ENCODE data around the gene B3GNT7. TPM values are rescaled to one million over a fixed set of nuclear protein-coding genes. Genes with fewer than 3 reads are reported as not detected.

The B3GNT7 gene
- polyA plus RNA-seq, 1 donor from 2014 or later: 0.67 TPM

DNA sequence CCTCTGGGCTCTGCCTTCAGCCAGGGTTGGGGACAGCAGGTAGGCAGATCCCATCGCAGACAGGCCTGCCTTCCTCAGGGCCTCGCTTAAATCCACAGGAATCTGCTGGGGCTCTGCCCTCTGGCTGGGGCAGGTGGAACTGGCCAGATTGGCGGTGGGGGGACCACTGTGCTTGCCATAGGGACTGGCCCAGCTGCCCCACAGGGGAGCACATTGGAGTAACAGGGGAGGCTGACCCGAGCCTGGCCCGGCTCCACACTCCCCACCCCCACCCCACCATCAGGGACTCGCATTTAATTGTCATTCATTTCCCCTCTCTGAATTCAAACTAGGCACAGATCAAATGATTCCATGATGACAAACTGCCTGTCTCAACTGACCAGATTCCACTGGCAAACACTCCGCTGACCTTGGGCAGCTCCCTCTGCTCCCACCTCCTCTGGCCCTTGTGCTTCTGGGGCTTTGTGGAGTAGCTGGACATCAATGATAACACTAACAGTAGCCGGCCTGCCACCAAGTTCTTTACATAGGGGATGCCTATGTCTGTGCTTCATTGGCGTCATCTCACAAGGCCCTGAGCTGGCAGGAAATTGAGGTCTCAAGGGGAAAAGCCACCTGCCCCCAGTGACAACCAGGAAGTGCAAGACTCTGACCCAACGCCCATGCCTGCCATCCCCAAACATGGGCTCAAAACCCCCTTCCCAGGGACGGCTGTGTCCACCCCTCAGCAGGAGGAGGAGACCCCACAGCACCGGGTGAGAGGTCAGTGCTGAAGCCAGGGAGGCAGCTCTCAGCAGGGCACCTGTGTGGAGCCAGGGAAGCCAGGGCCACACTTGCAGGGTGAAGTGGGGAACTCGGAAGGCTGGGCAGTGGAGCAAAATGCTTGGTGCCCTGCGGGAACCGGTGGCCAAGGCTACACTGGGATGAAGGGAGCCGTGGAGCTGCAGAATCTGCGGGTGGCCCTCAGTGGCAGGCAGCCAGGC is 2.1 kb upstream of the B3GNT7 start:
- Histone ChIP-seq H3K9me2 (ENCODE audit: insufficient read depth, low read length) (no peaks in the 10 kb centered on the region), H2AFZ (ENCODE audit: low read depth, low read length) (no peak overlapping the region), H3F3A (ENCODE audit: insufficient read depth, low read length, poor library complexity, severe bottlenecking) (no peaks in the 10 kb centered on the region), H3K4me3 (ENCODE audit: low read length) (no peak overlapping the region), H3K9me3 (ENCODE audit: low read length) (no peaks in the 10 kb centered on the region), H3K36me3 (ENCODE audit: insufficient read depth, low read length) (no peaks in the 10 kb centered on the region), H3K27me3 (ENCODE audit: insufficient read depth, low read depth, low read length) (peaks cover 30% of the 10 kb centered on the region), H4K20me1 (ENCODE audit: insufficient read depth) (no peaks in the 10 kb centered on the region), H3K4me2 (ENCODE audit: low read length) (no peak overlapping the region), H3K9ac (ENCODE audit: low read length) (no peak overlapping the region), H3K79me2 (replicated peaks; ENCODE audit: insufficient read depth, low read length) (no peaks in the 10 kb centered on the region), H3K27ac (ENCODE audit: low read length) (no peak overlapping the region)
- TF ChIP-seq, protein P1, sequence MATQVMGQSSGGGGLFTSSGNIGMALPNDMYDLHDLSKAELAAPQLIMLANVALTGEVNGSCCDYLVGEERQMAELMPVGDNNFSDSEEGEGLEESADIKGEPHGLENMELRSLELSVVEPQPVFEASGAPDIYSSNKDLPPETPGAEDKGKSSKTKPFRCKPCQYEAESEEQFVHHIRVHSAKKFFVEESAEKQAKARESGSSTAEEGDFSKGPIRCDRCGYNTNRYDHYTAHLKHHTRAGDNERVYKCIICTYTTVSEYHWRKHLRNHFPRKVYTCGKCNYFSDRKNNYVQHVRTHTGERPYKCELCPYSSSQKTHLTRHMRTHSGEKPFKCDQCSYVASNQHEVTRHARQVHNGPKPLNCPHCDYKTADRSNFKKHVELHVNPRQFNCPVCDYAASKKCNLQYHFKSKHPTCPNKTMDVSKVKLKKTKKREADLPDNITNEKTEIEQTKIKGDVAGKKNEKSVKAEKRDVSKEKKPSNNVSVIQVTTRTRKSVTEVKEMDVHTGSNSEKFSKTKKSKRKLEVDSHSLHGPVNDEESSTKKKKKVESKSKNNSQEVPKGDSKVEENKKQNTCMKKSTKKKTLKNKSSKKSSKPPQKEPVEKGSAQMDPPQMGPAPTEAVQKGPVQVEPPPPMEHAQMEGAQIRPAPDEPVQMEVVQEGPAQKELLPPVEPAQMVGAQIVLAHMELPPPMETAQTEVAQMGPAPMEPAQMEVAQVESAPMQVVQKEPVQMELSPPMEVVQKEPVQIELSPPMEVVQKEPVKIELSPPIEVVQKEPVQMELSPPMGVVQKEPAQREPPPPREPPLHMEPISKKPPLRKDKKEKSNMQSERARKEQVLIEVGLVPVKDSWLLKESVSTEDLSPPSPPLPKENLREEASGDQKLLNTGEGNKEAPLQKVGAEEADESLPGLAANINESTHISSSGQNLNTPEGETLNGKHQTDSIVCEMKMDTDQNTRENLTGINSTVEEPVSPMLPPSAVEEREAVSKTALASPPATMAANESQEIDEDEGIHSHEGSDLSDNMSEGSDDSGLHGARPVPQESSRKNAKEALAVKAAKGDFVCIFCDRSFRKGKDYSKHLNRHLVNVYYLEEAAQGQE (IDR thresholded peaks at IDR 0.05; ENCODE audit: borderline replicate concordance): no peak
- TF ChIP-seq EZH2 (IDR thresholded peaks at IDR 0.05; ENCODE audit: borderline replicate concordance, insufficient read depth, low read length, poor library complexity, severe bottlenecking): no peak

DNA sequence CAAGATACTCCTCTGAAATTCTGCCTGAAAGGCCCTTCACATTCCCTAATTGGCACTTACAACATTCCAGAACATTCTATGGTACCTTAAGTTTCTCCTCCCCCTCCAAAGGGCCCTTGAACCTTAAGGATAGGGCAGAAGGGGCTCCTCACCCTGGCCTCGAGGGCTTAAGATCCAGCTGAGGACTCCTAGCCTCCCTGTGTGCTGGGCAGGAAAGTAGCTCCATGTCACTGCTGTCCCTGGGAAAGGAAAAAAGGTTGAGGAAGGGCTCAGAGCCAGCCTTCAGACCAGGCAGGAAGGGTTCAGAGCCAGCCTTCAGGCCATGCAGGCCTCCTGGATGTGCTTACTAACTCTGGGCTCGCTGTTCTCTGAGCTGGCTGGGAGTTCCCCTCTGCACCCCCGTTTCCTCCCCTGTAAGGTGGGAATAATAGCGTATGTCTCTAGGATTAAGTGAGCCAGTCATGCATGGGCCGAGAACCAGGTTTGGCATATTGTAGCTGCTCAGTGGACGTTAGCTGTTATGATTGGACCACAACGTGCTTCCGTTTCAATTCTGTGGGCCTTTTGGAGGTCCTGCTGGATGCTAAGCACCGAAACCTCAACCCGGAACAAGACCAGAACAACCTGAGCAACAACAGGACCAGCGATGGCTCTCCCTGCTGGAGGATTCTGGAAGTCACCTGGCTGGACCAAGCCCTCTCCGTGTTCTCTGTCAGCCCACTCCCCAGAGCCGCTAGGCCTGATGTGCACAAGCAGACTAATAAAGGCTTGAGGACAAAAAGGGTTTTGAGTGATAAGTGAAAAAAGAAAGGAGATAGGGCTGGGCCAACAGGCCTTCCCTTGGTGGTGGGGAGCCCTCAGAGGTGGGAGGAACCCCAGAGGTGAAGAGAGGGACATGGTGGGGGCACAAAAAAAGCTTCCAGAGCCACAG is 1.0 kb upstream of the B3GNT7 start:
- no peak overlapping the region for H3K27ac ChIP-seq (ENCODE audit: low read length)
- H3K9ac ChIP-seq (ENCODE audit: low read length): no peak overlapping the region
- peaks cover 30% of the 10 kb centered on the region for H3K27me3 ChIP-seq (ENCODE audit: insufficient read depth, low read depth, low read length)
- no peak overlapping the region for H3K4me3 ChIP-seq (ENCODE audit: low read length)
- no peaks in the 10 kb centered on the region for H3K36me3 ChIP-seq (ENCODE audit: insufficient read depth, low read length)
- no peaks in the 10 kb centered on the region for H4K20me1 ChIP-seq (ENCODE audit: insufficient read depth)
- no peaks in the 10 kb centered on the region for H3K9me2 ChIP-seq (ENCODE audit: insufficient read depth, low read length)
- no peaks in the 10 kb centered on the region for H3K9me3 ChIP-seq (ENCODE audit: low read length)
- no peak overlapping the region for H2AFZ ChIP-seq (ENCODE audit: low read depth, low read length)
- H3F3A ChIP-seq (ENCODE audit: insufficient read depth, low read length, poor library complexity, severe bottlenecking): no peaks in the 10 kb centered on the region
- no peak overlapping the region for H3K4me2 ChIP-seq (ENCODE audit: low read length)
- no peaks in the 10 kb centered on the region for H3K79me2 ChIP-seq (replicated peaks; ENCODE audit: insufficient read depth, low read length)
- TF ChIP-seq MXI1 (conservative IDR thresholded peaks at IDR 0.05; ENCODE audit: poor library complexity, severe bottlenecking) (no peak), EZH2 (IDR thresholded peaks at IDR 0.05; ENCODE audit: borderline replicate concordance, insufficient read depth, low read length, poor library complexity, severe bottlenecking) (no peak), EP300 (conservative IDR thresholded peaks at IDR 0.05; ENCODE audit: poor library complexity, severe bottlenecking) (no peak), TAF1 (IDR thresholded peaks at IDR 0.05; ENCODE audit: low read depth) (no peak), SMC3 (conservative IDR thresholded peaks at IDR 0.05; ENCODE audit: poor library complexity) (no peak), POLR2AphosphoS5 (IDR thresholded peaks at IDR 0.05) (no peak), RAD21 (conservative IDR thresholded peaks at IDR 0.05) (no peak)
- TF ChIP-seq, protein P1 (IDR thresholded peaks at IDR 0.05; ENCODE audit: borderline replicate concordance): no peak
- TF ChIP-seq, protein P2, sequence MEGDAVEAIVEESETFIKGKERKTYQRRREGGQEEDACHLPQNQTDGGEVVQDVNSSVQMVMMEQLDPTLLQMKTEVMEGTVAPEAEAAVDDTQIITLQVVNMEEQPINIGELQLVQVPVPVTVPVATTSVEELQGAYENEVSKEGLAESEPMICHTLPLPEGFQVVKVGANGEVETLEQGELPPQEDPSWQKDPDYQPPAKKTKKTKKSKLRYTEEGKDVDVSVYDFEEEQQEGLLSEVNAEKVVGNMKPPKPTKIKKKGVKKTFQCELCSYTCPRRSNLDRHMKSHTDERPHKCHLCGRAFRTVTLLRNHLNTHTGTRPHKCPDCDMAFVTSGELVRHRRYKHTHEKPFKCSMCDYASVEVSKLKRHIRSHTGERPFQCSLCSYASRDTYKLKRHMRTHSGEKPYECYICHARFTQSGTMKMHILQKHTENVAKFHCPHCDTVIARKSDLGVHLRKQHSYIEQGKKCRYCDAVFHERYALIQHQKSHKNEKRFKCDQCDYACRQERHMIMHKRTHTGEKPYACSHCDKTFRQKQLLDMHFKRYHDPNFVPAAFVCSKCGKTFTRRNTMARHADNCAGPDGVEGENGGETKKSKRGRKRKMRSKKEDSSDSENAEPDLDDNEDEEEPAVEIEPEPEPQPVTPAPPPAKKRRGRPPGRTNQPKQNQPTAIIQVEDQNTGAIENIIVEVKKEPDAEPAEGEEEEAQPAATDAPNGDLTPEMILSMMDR (IDR thresholded peaks at IDR 0.05; ENCODE audit: poor library complexity, severe bottlenecking): no peak
